Measurements from ENCODE around the gene FAXC. TPM values are rescaled to one million over a fixed set of nuclear protein-coding genes. Genes with fewer than 3 reads are reported as not detected.

FAXC gene
- total RNA-seq, result 0.59 and 2.1 TPM in 2 replicates

DNA sequence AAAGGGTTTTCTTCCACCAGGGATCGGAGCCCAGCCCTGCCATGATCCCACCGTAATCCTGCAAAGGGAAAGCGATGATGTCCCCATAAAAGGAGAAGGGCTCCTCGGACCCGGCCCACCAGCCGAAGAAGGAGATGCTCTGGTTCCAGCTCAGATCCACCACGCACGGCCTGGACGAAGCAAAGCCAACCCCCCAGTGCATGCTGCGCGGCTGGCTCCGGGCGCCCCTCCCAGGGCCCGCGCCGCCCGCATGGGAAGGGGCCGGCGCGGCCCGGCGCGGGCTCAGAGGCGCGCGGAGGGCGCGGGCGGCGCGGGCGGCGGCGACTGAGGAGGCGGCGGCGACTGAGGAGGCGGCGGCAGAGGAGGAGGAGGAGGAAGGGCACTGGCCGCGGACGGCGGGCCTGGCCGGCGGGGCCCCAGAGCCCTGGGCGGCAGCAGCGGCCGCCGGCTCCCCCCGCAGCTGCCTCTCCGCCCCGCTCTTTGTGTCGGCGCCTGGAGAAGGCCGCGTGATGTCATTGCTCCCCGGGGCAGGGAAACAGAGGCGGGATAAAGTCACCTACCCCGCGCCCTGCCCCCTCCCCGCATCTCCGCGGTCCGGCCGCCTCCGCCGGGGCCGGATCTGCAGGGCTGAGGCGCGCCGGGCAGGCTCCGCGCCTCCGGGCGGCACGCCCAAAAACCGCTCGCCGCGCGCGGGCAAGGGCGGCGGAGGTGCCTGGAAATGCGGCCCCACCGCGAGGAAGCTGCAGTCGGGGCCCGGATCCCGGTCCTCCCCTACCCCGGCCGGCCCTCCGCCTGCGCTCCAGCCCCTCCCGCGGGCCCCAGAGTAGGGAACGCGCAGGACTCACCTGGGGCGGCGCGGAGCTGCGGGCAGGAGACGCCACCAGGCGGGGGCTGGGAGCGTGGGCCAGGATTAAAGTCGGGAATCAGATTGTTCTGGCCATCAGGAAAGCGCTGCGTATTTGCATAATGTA, at the start of gene FAXC:
TSS of gene FAXC (minus strand) at position 504 of the 971 bp plus-strand sequence. CDS start at position 202, 302 bp downstream.

DNA sequence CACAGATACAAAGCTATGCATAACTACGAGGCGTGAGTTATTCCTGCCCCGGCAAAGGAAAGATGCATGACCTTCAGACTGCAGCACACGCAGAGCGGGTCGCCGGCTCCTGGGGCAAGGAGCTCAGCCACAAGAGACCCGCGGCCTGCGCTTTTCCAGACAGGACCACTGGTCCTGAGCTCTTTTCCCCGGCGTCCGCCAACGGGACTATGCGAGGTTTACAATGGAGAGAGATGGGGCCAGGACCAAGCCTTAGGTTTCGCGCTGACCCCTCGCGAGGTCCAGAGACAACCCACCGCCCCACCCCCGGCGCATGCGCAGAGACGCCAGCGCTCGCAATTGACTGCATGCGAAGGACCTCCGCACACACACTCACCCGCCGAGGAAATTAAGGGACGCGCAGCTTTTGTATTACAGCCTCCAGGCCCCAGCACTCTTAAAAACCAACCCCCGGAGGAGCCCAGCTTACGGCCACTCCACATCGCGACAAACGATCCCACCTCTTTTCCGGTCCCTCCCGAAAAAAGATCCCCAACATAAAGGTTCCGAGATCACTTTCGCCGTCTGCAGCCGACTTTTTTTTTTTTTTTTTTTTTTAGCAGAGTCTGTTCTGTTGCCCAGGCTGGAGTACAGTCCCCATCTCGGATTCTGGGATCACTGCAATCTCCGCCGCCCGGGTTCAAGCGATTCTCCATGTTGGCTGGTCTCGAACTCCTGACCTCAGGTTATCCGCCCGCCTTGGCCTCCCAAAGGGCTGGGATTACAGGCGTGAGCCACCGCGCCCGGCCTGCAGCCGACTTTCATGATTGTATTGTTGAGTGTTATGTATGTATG, 44.4 kb upstream of the FAXC start, which contains the start of gene COQ3:
TSS of gene COQ3 (minus strand) at position 498 of the 834 bp plus-strand sequence. CDS start at position 482, 16 bp downstream.

Other genes with a start within 250 kb of the FAXC start
- gene COQ3, start 44.5 kb upstream of the FAXC start, total RNA-seq, result 2.1 and 4.0 TPM in 2 replicates
- gene PNISR, start 75.6 kb upstream of the FAXC start, total RNA-seq, result 70.1 and 72.8 TPM in 2 replicates
- 31.7 and 31.8 TPM in 2 replicates for gene USP45, start 165.7 kb upstream of the FAXC start, total RNA-seq
- gene CCNC, start 219.0 kb upstream of the FAXC start, total RNA-seq, result 48.2 and 76.3 TPM in 2 replicates